Measurements from ENCODE around the gene ACTL7B.

- TF ChIP-seq, protein P1, sequence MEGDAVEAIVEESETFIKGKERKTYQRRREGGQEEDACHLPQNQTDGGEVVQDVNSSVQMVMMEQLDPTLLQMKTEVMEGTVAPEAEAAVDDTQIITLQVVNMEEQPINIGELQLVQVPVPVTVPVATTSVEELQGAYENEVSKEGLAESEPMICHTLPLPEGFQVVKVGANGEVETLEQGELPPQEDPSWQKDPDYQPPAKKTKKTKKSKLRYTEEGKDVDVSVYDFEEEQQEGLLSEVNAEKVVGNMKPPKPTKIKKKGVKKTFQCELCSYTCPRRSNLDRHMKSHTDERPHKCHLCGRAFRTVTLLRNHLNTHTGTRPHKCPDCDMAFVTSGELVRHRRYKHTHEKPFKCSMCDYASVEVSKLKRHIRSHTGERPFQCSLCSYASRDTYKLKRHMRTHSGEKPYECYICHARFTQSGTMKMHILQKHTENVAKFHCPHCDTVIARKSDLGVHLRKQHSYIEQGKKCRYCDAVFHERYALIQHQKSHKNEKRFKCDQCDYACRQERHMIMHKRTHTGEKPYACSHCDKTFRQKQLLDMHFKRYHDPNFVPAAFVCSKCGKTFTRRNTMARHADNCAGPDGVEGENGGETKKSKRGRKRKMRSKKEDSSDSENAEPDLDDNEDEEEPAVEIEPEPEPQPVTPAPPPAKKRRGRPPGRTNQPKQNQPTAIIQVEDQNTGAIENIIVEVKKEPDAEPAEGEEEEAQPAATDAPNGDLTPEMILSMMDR (IDR thresholded peaks at IDR 0.05; ENCODE audit: insufficient read depth, low read length), result no peak
- no peak for TF ChIP-seq POLR2AphosphoS5 (IDR thresholded peaks at IDR 0.05; ENCODE audit: low read depth)
- TF ChIP-seq SPI1 (IDR thresholded peaks at IDR 0.05; ENCODE audit: borderline replicate concordance, low read depth), result no peak
- no peak for TF ChIP-seq REST (IDR thresholded peaks at IDR 0.05; ENCODE audit: insufficient replicate concordance, low read depth)
- TF ChIP-seq GABPA (IDR thresholded peaks at IDR 0.05; ENCODE audit: low read depth), result no peak
These were observed 44.4 kb upstream of the ACTL7B start for GRCh38 chr9:108900176-108900575.
